HepG2 (cell line): ENCODE results near the gene THOC6. TPM values are rescaled to one million over a fixed set of nuclear protein-coding genes. Genes with fewer than 3 reads are reported as not detected.

Experiments used
- MED13 ChIP-seq: sonication (generic); formaldehyde crosslinking; IDR thresholded peaks from 2 replicates; pipeline ENCODE4 v1.5.0; 2020; ENCODE audit warnings: missing genetic modification reagents
- NCOA5 ChIP-seq: sonication (generic); formaldehyde crosslinking; IDR thresholded peaks from 2 replicates; pipeline ENCODE4 v1.4.0; 2020; ENCODE audit warnings: missing genetic modification reagents
- REST ChIP-seq, 2 experiments: IDR thresholded peaks; 2 replicates each; pipeline ENCODE4 v1.6.1; 2011 to 2012; ENCODE audit warnings: low read length in 2 of 2, borderline replicate concordance in 1 of 2, low read depth in 1 of 2, mild to moderate bottlenecking in 1 of 2, moderate library complexity in 1 of 2
- RXRA ChIP-seq: sonication (generic); formaldehyde crosslinking; IDR thresholded peaks from 2 replicates; pipeline ENCODE4 v1.5.1; 2020; ENCODE audit warnings: missing genetic modification reagents
- ZFP1 ChIP-seq: IDR thresholded peaks from 2 replicates; pipeline ENCODE4 v1.6.1; 2016
- ZNF232 ChIP-seq: sonication (generic); formaldehyde crosslinking; IDR thresholded peaks from 2 replicates; pipeline ENCODE4 v1.4.0; 2020; ENCODE audit warnings: missing genetic modification reagents, borderline replicate concordance
- polyA plus RNA-seq, 8 experiments: library from polyadenylated mRNA; depleted of rRNA in 3 of 8; stranded (reverse) in 7 of 8; unstranded in 1 of 8; fragments of >200 nt; fragmentation: Illumina TruSeq in 4 of 8; extraction: Trizol in 4 of 8; gene quantifications; 2 replicates each; pipeline versions ENCODE4 v1.2.1 to v1.2.3, GENCODE V29; 2011 to 2016; ENCODE audit warnings: low read depth in 4 of 8, missing spikeins in 1 of 8, mixed read lengths in 1 of 8; ENCODE audit not compliant: insufficient read depth in 1 of 8
- total RNA-seq, 5 experiments: library from RNA; depleted of rRNA; stranded (reverse); fragments of >200 nt; fragmentation: Illumina TruSeq; extraction: Trizol; gene quantifications; 2 replicates each; pipeline ENCODE4 v1.2.3, GENCODE V29; 2016; ENCODE audit warnings: low read depth in 1 of 5
- TF ChIP-seq, protein P1 (sequence below): sonication (generic); formaldehyde crosslinking; IDR thresholded peaks from 2 replicates; pipeline ENCODE4 v1.4.0; 2020; ENCODE audit warnings: missing genetic modification reagents, low read depth, mild to moderate bottlenecking, borderline replicate concordance

The THOC6 gene
- total and polyA plus RNA-seq, 2 of the 13 experiments (the other 11 are each of a cell fraction or from before 2014, with no cell fraction given) = 32.1 to 37.0 TPM

GRCh38 chr16:2991566-2992261 lies 32.1 kb upstream of the THOC6 start (continued):
- TF ChIP-seq RXRA (CRISPR knock-in tag) (no peak), NCOA5 (CRISPR knock-in tag) (no peak), ZFP1 (no peak), MED13 (CRISPR knock-in tag) (no peak), REST (IDR thresholded peaks at IDR 0.05; ENCODE audit: borderline replicate concordance in 1 of 2, low read depth in 1 of 2, low read length in 2 of 2) (no peak), ZNF232 (CRISPR knock-in tag) (no peak)
- TF ChIP-seq, protein P1, sequence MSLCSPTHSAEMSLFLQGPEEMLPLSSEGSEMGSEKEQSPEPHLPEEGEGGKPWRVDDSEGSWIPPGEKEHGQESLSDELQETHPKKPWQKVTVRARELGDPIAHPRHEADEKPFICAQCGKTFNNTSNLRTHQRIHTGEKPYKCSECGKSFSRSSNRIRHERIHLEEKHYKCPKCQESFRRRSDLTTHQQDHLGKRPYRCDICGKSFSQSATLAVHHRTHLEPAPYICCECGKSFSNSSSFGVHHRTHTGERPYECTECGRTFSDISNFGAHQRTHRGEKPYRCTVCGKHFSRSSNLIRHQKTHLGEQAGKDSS (CRISPR knock-in tag) = no peak
